ENCODE results near the gene ARID3C. TPM values are rescaled to one million over a fixed set of nuclear protein-coding genes. Genes with fewer than 3 reads are reported as not detected.

Gene ARID3C
- total RNA-seq, 1 donor from 2014 or later: 0.82 TPM

DNA sequence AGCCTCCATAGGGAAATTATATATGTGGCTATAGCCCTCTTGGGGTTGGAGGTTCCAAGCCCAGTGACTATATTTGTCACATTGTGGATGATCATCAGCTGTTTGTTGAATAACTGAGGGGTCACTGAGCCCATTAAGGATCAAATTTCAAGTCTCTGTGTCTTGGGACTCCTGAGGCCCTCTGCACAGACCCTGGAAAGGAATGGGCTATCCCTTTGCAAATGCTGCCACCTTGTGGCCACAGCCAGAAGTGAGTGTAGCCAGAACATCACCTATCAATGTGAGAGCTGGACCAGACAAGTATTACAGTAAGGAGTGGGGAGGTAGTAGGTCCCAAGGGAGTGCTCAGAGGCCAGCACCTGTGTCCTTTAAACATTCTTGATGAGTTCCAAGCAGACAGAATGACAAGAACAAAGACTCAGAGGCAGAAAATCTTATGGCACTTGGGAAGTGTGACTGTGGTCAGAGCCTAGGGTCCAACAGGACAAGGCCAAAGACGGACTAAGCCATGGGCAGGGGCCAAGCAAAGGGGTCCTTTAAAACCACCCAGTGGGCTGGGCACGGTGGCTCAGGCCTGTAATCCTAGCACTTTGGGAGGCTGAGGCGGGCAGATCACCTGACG is 25.1 kb downstream of the ARID3C start:
- peak; percentile 71 to 84 for DNase-seq (ENCODE audit: low spot score in 2 of 2)
- no peak for FAIRE-seq

DNA sequence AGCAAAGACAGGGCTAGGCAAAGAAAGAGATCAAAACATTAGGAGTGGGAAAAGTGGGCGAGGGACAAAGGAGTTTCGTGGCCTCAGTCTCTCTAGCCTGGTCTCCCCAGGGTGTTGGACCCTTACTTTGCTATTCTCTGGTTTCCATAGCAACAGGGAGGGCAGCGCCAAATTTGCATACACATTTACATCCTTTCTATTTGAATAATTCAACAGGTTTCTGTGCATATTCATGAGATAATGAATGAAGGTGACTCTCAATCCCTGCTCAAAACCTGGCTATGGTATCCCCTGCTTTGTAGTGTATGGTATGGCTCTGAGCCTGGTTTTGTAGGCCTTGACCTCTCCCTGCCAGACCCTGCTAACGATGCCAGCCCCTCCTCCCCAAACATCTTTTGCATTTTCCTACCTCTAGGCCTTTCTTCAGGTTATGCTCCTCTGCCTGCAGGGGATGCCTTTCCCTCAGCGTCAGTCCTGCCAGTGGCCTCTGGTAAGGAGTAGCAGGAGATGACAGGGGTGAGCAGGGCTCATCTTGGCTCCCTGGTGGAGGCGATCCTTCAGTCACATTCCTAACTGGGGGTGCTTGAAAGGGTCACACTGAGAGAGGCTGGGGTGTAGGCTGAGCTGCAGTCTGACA is 26.8 kb downstream of the ARID3C start:
- DNase-seq (ENCODE audit: low spot score in 2 of 2) (no peak), FAIRE-seq (no peak)

GRCh38 chr9:34600908-34601307 is 28.0 kb downstream of the ARID3C start:
- FAIRE-seq: no peak
- no peak for DNase-seq (ENCODE audit: low spot score in 2 of 2)

DNA sequence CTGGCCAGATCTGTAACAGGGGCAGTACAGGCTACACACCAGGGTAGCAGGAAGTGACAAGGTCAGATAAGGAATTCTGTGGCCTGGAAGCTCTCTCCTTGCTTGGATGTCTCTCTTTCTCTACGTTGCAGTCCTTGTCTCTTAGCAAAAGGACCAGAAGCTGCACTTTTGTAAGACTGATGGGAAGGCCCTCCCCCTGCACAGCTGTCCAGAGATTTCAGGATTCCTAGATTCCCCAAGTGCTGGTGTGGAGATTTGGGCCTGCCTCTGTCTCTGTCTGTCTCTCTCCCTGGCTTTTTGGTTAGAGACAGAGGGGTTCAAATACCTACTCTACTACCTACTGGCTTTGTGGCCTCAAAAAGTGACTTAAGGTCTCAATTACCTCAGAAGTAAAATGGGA is 29.3 kb downstream of the ARID3C start:
- DNase-seq (ENCODE audit: low spot score in 2 of 2) (no peak), FAIRE-seq (no peak)

GRCh38 chr9:34594177-34594576 is 34.7 kb downstream of the ARID3C start:
- no peak for FAIRE-seq

DNA sequence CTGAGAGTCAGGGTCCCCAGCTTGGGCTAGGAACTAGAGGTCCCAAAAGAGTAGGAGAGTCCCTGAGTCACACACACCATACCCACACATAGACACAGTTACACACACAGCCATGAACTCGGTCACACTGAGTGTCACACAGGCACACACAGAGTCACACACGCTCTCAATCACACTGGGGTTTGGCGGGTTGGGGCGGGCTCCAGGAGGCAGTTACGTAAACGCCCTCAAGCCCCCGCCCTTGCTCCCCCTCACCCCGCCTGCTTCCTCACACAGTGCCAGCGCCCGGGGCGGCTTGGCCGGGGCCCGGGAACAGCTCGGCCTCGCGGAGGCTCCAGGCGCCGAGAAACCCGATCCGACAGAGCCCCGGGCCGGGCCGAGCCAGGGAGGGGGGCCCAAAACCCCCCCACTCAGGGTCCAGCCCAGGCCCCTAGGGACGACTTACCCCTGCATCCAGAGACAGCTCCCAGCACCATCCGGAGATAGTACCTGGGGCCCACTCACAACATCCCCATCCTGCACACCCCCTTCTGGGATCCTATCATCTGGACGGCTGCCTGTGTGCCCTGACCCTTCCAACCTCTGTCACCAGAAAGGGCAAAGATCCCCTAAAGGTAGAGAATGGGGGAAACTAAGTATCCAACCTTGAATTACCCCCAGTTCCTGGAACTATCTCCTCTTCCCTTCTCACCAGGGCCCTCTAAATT is 35.8 kb downstream of the ARID3C start:
- DNase-seq (ENCODE audit: low spot score in 2 of 2): peak; percentile 64 to 69
- FAIRE-seq: no peak

More at GRCh38 chr9:34594177-34594576, 34.7 kb downstream of the ARID3C start:
- no peak for DNase-seq (ENCODE audit: low spot score in 2 of 2)

DNA sequence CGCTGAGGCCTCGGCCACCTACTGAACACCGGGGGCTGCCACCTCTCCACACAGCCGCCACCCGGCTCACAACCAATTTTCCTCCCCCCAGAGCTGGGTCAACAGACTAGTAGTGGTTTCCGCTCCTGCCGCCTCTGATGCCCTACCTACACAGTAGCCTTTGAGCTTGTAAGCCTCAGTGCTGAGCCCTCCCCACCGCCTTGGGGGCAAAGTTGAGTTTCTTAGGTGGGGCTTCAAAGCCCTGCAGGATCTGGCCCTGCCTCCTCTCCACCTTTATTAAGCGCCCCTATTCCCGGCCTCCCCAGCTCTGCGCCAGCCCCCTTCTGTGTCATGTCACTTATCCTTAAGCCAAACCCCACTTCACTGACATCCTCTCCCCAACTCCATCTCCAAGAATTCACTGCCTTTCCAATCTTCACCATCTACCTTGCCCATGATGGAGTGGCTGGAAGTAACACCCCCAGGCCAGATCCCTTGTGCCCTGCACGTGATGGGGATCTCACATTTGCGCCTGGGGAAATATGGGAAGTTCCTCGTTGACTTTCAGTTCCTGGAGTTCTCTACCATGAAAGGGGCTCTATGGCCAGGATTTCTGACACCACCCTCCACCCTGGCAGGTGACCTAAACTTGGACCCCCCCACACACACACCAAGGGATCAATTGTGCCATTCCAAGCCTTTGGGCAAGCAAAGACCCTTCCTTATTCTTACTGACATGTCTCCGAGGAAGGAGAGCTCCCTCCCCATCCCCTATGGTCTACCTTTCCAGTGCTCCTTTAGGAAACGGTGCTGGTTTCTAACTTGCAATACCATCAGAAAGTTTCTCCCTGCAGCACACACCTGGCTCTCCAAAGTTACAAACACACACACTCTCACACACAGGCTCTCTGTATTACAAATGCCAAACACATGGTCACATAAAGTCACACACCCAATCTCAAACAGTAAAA is 36.7 kb downstream of the ARID3C start:
- FAIRE-seq (no peak), DNase-seq (ENCODE audit: low spot score in 2 of 2) (no peak)

GRCh38 chr9:34591248-34591916 is 37.5 kb downstream of the ARID3C start:
- FAIRE-seq (no peak), DNase-seq (ENCODE audit: low spot score in 2 of 2) (peak; percentile 92 to 95)

GRCh38 chr9:34590381-34591247 is 38.3 kb downstream of the ARID3C start:
- FAIRE-seq: no peak

DNA sequence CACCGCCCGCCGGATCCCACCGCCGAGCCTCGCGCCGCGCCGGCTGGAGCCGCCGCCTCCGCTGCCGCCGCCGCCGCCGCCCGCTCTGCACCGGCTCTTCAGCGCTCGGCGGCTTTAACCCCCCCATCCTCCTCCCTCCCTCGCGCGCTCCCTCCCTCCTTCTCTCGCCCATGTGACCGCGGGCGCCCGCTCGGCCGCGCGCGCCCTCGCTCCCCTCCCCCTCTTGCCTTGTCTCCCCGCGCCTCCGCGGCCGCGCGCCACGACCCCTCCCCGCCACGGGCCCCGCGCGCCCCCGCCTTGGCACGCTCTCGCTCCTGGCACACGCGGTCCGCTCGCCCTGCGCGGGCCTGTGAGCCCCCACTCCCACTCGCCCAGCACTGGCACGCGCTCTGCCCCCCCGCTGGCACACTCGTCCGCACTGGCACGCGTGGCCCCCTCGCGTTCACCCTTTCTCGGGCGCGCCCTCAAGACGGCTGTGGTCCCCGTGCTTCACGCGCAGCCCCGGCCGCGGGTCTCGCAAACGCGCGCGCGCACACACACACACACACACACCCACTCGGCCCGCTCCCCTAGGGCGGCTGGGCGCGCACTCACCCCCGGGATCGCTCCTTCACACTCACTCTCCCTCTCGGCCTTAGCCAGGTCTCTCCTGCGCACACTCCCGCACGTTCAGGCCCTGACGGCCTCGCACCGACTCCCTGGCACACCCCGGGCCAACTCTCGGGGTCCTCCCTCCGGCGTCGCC is 39.1 kb downstream of the ARID3C start, which contains the start of gene CNTFR:
CNTFR (minus strand) TSS at position 89 of the 745 bp plus-strand sequence. CDS start 20,743 bp downstream, outside the sequence.
- DNase-seq (ENCODE audit: low spot score in 2 of 2) (peak; percentile 88 to 93), FAIRE-seq (no peak)

More at GRCh38 chr9:34590381-34591247, 38.3 kb downstream of the ARID3C start:
- DNase-seq (ENCODE audit: low spot score in 2 of 2): no peak

- FAIRE-seq (no peak), DNase-seq (ENCODE audit: low spot score in 2 of 2) (no peak)
Measured at GRCh38 chr9:34588671-34589635, 39.9 kb downstream of the ARID3C start.

GRCh38 chr9:34587271-34587670 is 41.6 kb downstream of the ARID3C start:
- FAIRE-seq (no peak), DNase-seq (ENCODE audit: low spot score in 2 of 2) (no peak)

GRCh38 chr9:34585946-34586669 is 42.8 kb downstream of the ARID3C start:
- FAIRE-seq: no peak
- no peak for DNase-seq (ENCODE audit: low spot score in 2 of 2)

DNA sequence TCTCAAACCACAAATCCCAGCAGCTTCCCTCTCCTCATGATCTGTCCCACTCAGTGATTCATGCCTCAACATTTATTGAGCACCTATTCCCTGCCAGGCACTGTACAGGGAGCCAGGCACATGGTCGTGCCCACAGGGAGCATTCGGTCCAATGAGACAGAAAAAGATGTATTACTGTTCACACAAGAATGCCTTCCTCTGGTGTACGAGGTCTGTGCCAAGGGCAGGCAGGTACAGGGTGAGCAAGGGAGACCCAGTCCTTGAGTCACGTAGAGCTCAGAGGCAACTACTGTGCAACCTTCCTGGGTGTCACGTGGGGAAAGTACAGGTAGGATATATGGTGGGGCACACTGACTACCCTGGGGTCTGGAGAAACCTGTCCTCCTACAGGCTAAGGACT is 43.9 kb downstream of the ARID3C start:
- no peak for FAIRE-seq
- no peak for DNase-seq (ENCODE audit: low spot score in 2 of 2)

GRCh38 chr9:34582787-34583186 is 46.1 kb downstream of the ARID3C start:
- no peak for DNase-seq (ENCODE audit: low spot score in 2 of 2)
- FAIRE-seq: no peak

- DNase-seq (ENCODE audit: low spot score in 2 of 2) (no peak), FAIRE-seq (no peak)
Measured at GRCh38 chr9:34581318-34581717, 47.5 kb downstream of the ARID3C start.
